ENCODE results near the gene ARHGAP25.

- TF ChIP-seq POLR2A (IDR thresholded peaks at IDR 0.05) (no peak), CTCF (IDR thresholded peaks at IDR 0.05) (no peak), EP300 (IDR thresholded peaks at IDR 0.05) (no peak)
Observed at GRCh38 chr2:68861330-68861729, 126.7 kb downstream of the ARHGAP25 start.
